GM23248 (cell line): ENCODE measurements around the gene ZNF653. TPM values are rescaled to one million over a fixed set of nuclear protein-coding genes. Genes with fewer than 3 reads are reported as not detected.
A peak's percentile ranks its signal among the peaks of the same experiment; 100 is the strongest.

ENCODE experiments used
- DNase-seq: peaks from one replicate; pipeline ENCODE4 v3.0.0-alpha.2; 2015
- H2AFZ ChIP-seq: fragments of 200-600 bp; sonication (generic); 2 replicates; pipeline ENCODE4 v1.6.1; 2016; ENCODE audit warnings: antibody characterized with exemption
- H3F3A ChIP-seq: fragments of 200-600 bp; sonication (generic); 2 replicates; pipeline ENCODE4 v1.6.1; 2016; ENCODE audit warnings: mild to moderate bottlenecking, antibody characterized with exemption, mixed run types; ENCODE audit not compliant: insufficient read depth
- H3K27ac ChIP-seq: fragments of 200-600 bp; sonication (generic); 2 replicates; pipeline ENCODE4 v1.5.1; 2016; ENCODE audit warnings: mild to moderate bottlenecking
- H3K27me3 ChIP-seq: fragments of 200-600 bp; sonication (generic); replicated peaks from 2 replicates; pipeline ENCODE4 v1.6.1; 2016; ENCODE audit warnings: mild to moderate bottlenecking; ENCODE audit not compliant: insufficient read depth
- H3K36me3 ChIP-seq: fragments of 200-600 bp; sonication (generic); 2 replicates; pipeline ENCODE4 v1.6.1; 2016; ENCODE audit warnings: low read depth, mild to moderate bottlenecking
- H3K4me1 ChIP-seq: fragments of 200-600 bp; sonication (generic); 2 replicates; pipeline ENCODE4 v1.6.1; 2016; ENCODE audit warnings: mild to moderate bottlenecking; ENCODE audit not compliant: insufficient read depth
- H3K4me2 ChIP-seq: fragments of 200-600 bp; sonication (generic); one replicate; pipeline ENCODE4 v1.6.1; 2016; ENCODE audit warnings: mild to moderate bottlenecking; ENCODE audit not compliant: unreplicated experiment
- H3K4me3 ChIP-seq: fragments of 200-600 bp; sonication (generic); 2 replicates; pipeline ENCODE4 v1.5.1; 2016; ENCODE audit warnings: mild to moderate bottlenecking
- H3K79me2 ChIP-seq: fragments of 200-600 bp; sonication (generic); 2 replicates; pipeline ENCODE4 v1.6.1; 2016; ENCODE audit warnings: mild to moderate bottlenecking; ENCODE audit not compliant: insufficient read depth
- H3K9ac ChIP-seq: fragments of 200-600 bp; sonication (generic); 2 replicates; pipeline ENCODE4 v1.6.1; 2016; ENCODE audit warnings: mild to moderate bottlenecking
- H3K9me2 ChIP-seq: fragments of 200-600 bp; sonication (generic); 2 replicates; pipeline ENCODE4 v1.6.1; 2016; ENCODE audit warnings: mixed run types, mild to moderate bottlenecking, moderate library complexity; ENCODE audit not compliant: insufficient read depth
- H3K9me3 ChIP-seq: fragments of 200-600 bp; sonication (generic); one replicate; pipeline ENCODE4 v1.6.1; 2017; ENCODE audit warnings: low read depth
- H4K20me1 ChIP-seq: fragments of 200-600 bp; sonication (generic); 2 replicates; pipeline ENCODE4 v1.6.0; 2016; ENCODE audit not compliant: insufficient read depth
- EZH2 ChIP-seq: fragments of 200-600 bp; sonication (generic); IDR thresholded peaks from 2 replicates; pipeline ENCODE4 v1.6.1; 2018; ENCODE audit warnings: antibody characterized with exemption, mild to moderate bottlenecking; ENCODE audit not compliant: insufficient read depth, poor library complexity, severe bottlenecking
- EZH2phosphoT487 ChIP-seq: fragments of 200-600 bp; sonication (generic); IDR thresholded peaks from 2 replicates; pipeline ENCODE4 v1.6.1; 2018; ENCODE audit warnings: antibody characterized with exemption, moderate library complexity, mild to moderate bottlenecking, low read depth; ENCODE audit not compliant: insufficient read depth
- WGBS, 2 experiments: methylation state at CpG; one replicate each; pipeline ENCODE4 v1.1.6; 2015 to 2017; ENCODE audit warnings: low lambda C conversion rate in 2 of 2, low coverage in 1 of 2; ENCODE audit errors: missing lambda C conversion rate in 2 of 2; 5-methylcytosine and 5-hydroxymethylcytosine counted together
- in situ Hi-C: fragments of 300-500 bp; cut with MboI; formaldehyde crosslinking; loops from 2 replicates; pipeline ENCODE4 v1.15.0; 2020
- polyA plus RNA-seq: library from polyadenylated mRNA; unstranded; fragments of >200 nt; fragmentation: Nextera tagmentation; extraction: Ambion mirVana; gene quantifications from 2 replicates; pipeline ENCODE4 v1.2.1, GENCODE V29; 2016
- total RNA-seq: library from RNA; depleted of rRNA; stranded (reverse); fragments of >200 nt; shearing (Covaris generic); gene quantifications from 2 replicates; pipeline ENCODE4 v1.2.3, GENCODE V29; 2014

The ZNF653 gene
- total and polyA plus RNA-seq, 2 experiments from 2014 or later: 2.2 to 4.6 TPM

GRCh38 chr19:11541238-11541637 is 35.6 kb upstream of the ZNF653 start:
- Histone ChIP-seq H4K20me1 (no peaks in the 10 kb centered on the region), H3K9me3 (no peaks in the 10 kb centered on the region), H3K27ac (no peak overlapping the region), H3K9me2 (no peaks in the 10 kb centered on the region), H3K79me2 (no peaks in the 10 kb centered on the region), H3K4me3 (no peak overlapping the region), H3F3A (no peaks in the 10 kb centered on the region), H3K9ac (no peak overlapping the region), H3K27me3 (no peaks in the 10 kb centered on the region), H2AFZ (no peak overlapping the region), H3K4me1 (peaks cover 6% of the 10 kb centered on the region; the same call in 1 of the 2 replicates), H3K36me3 (no peaks in the 10 kb centered on the region), H3K4me2 (no peak overlapping the region)
- DNase-seq: no peak
- in situ Hi-C loops: no loop called here
- 74 to 83% methylated on average over 3 of the region's 3 CpGs for WGBS, 2 experiments
- TF ChIP-seq EZH2 (no peak), EZH2phosphoT487 (no peak)

- no peaks in the 10 kb centered on the region for H3K79me2 ChIP-seq
- no peak overlapping the region for H2AFZ ChIP-seq
- H3K4me1 ChIP-seq: peaks cover 9% of the 10 kb centered on the region
- H3K36me3 ChIP-seq: no peaks in the 10 kb centered on the region
- H3K9ac ChIP-seq: no peak overlapping the region
- TF ChIP-seq EZH2phosphoT487: no peak
- TF ChIP-seq EZH2: no peak
- no peak overlapping the region for H3K4me3 ChIP-seq
- no peaks in the 10 kb centered on the region for H4K20me1 ChIP-seq
- no peaks in the 10 kb centered on the region for H3K9me3 ChIP-seq
- H3K4me2 ChIP-seq: no peak overlapping the region
- in situ Hi-C loops: no loop called here
- H3K9me2 ChIP-seq: no peaks in the 10 kb centered on the region
- H3K27ac ChIP-seq: no peak overlapping the region
- no peaks in the 10 kb centered on the region for H3F3A ChIP-seq
- WGBS, 2 experiments: 72 to 80% methylated on average over 4 to 5 of the region's 5 CpGs
- DNase-seq: no peak
- no peaks in the 10 kb centered on the region for H3K27me3 ChIP-seq
These were observed 35.0 kb upstream of the ZNF653 start for GRCh38 chr19:11540645-11541044.

- no peaks in the 10 kb centered on the region for H3K79me2 ChIP-seq
- 0 out of 2 replicates have a peak, but pooled peaks cover 3% of the 10 kb centered on the region for H3F3A ChIP-seq
- H3K4me3 ChIP-seq: peak overlapping the region; percentile 65
- no peaks in the 10 kb centered on the region for H3K9me3 ChIP-seq
- H3K27ac ChIP-seq: no peak overlapping the region
- peak overlapping the region; percentile 69 for H3K4me2 ChIP-seq
- no peaks in the 10 kb centered on the region for H4K20me1 ChIP-seq
- in situ Hi-C loops: no loop called here
- peaks cover 14% of the 10 kb centered on the region for H3K4me1 ChIP-seq
- peak; percentile 58 for DNase-seq
- no peaks in the 10 kb centered on the region for H3K9me2 ChIP-seq
- 12 to 27% methylated on average over 11 to 36 of the region's 36 CpGs for WGBS, 2 experiments
- H3K27me3 ChIP-seq: no peaks in the 10 kb centered on the region
- peak overlapping the region; percentile 56; the same call in 1 of the 2 replicates for H3K9ac ChIP-seq
- TF ChIP-seq EZH2phosphoT487 (no peak), EZH2 (no peak)
- H2AFZ ChIP-seq: peak overlapping the region; percentile 70
- H3K36me3 ChIP-seq: no peaks in the 10 kb centered on the region
These were observed 34.1 kb upstream of the ZNF653 start for GRCh38 chr19:11539495-11540365.

DNA sequence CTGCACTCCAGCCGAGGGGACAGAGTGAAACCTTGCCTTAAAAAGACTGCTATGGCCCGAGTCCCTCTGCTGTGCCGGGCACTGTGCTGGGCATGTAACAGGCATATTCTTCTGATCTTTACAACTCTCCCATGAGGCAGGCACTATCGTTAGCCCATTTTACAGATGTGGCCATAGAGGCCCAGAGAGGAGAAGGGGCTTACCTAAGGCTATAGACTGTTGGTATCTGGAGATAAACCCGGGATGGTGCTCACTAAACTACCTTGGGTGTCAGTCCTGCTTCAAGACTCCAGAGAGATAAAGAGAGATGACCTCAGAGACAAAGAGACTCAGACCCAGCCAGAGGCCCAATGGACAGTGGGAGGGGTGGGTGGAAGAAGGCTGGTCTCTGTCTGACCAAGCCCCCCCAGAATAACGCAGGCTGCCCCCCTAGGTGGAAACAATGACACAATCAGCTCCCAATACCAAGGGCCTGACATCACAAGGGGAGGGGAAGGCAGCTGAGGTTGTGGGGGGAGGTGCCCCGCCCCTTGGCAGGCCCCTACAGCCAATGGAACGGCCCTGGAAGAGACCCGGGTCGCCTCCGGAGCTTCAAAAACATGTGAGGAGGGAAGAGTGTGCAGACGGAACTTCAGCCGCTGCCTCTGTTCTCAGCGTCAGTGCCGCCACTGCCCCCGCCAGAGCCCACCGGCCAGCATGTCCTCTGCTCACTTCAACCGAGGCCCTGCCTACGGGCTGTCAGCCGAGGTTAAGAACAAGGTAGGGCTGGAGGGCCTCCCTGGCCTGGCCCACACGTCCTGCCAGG is 32.8 kb upstream of the ZNF653 start, which contains the start of gene CNN1:
CNN1 (plus strand) TSS at position 620 of the 805 bp plus-strand sequence; CDS start at position 697, 77 bp downstream.
- H3K27ac ChIP-seq: no peak within 1 kb of the TSS
- WGBS, 2 experiments: 30 to 31% methylated on average over 21 of the region's 21 CpGs
- peak within 1 kb of the TSS; percentile 37; the same call in 1 of the 2 replicates for H3K9ac ChIP-seq
- DNase-seq: peak; percentile 77
- H3K79me2 ChIP-seq: no peaks in the 10 kb centered on the region
- H3K36me3 ChIP-seq: no peaks in the 10 kb centered on the region
- H2AFZ ChIP-seq: peak within 1 kb of the TSS; percentile 70
- H3K4me3 ChIP-seq: peak within 1 kb of the TSS; percentile 48
- TF ChIP-seq EZH2 (no peak), EZH2phosphoT487 (no peak)
- no peaks in the 10 kb centered on the region for H3K27me3 ChIP-seq
- H3K9me2 ChIP-seq: no peaks in the 10 kb centered on the region
- in situ Hi-C loops: no loop called here
- H3K9me3 ChIP-seq: no peaks in the 10 kb centered on the region
- peak within 1 kb of the TSS; percentile 69 for H3K4me2 ChIP-seq
- no peaks in the 10 kb centered on the region for H4K20me1 ChIP-seq
- H3F3A ChIP-seq: 0 out of 2 replicates have a peak, but pooled peaks cover 8% of the 10 kb centered on the region
- H3K4me1 ChIP-seq: peaks cover 14% of the 10 kb centered on the region
